HEK293 (cell line): ENCODE results near the gene FLRT2.

Experiments
- CTCF ChIA-PET: fragments of 350-600 bp; formaldehyde crosslinking; extraction: SDS; loops from one replicate; lab custom pipeline; 2021; ENCODE audit warnings: antibody characterized with exemption; lab: Yijun Ruan, JAX
- POLR2A ChIA-PET: fragments of 300-600 bp; formaldehyde crosslinking; extraction: SDS; loops from one replicate; lab custom pipeline; 2020; ENCODE audit warnings: antibody characterized with exemption, inconsistent platforms; lab: Yijun Ruan, JAX
- H3K27ac ChIP-seq: fragments of 200-500 bp; sonication (Bioruptor generic); 2 replicates; pipeline ENCODE4 v1.5.1; 2014; ENCODE audit warnings: low read depth, low read length, control low read depth, inconsistent platforms; ENCODE audit errors: extremely low read depth
- H3K36me3 ChIP-seq, 2 experiments: fragments of 200-500 bp in 1 of 2; sonication (Bioruptor generic) in 1 of 2; 1 replicate in 1 of 2; 2 replicates in 1 of 2; pipeline ENCODE4 v1.5.1; 2014 to 2017; ENCODE audit warnings: inconsistent platforms in 2 of 2, low read length in 2 of 2; ENCODE audit not compliant: control insufficient read depth in 2 of 2, insufficient read depth in 1 of 2
- H3K4me1 ChIP-seq: fragments of 200-500 bp; sonication (Bioruptor generic); 2 replicates; pipeline ENCODE4 v1.5.1; 2014; ENCODE audit warnings: mild to moderate bottlenecking, low read length, inconsistent platforms; ENCODE audit not compliant: control insufficient read depth, insufficient read depth
- H3K4me3 ChIP-seq: 2 replicates; pipeline ENCODE4 v1.5.1; 2011; ENCODE audit warnings: low read depth, mild to moderate bottlenecking, control low read depth, low read length, moderate library complexity
- H3K9me3 ChIP-seq: fragments of 200-500 bp; sonication (Bioruptor generic); 2 replicates; pipeline ENCODE4 v1.5.1; 2014; ENCODE audit warnings: low read depth, low read length, inconsistent platforms; ENCODE audit not compliant: control insufficient read depth, insufficient read depth
- HOXC10 ChIP-seq: sonication (generic); formaldehyde crosslinking; IDR thresholded peaks from 2 replicates; pipeline ENCODE4 v1.8.1; 2023; ENCODE audit warnings: mild to moderate bottlenecking, missing genetic modification reagents
- SETDB1 ChIP-seq: IDR thresholded peaks from one replicate; pipeline ENCODE4 v1.6.1; 2017; ENCODE audit warnings: mild to moderate bottlenecking, low read length, moderate library complexity, mixed read lengths; ENCODE audit not compliant: insufficient read length
- SP7 ChIP-seq: fragments of 450-650 bp; formaldehyde crosslinking; IDR thresholded peaks from 2 replicates; pipeline ENCODE4 v1.5.1; 2016; ENCODE audit warnings: missing biosample characterization, missing genetic modification characterization
- ZBTB7A ChIP-seq: fragments of 450-650 bp; formaldehyde crosslinking; IDR thresholded peaks from 2 replicates; pipeline ENCODE4 v1.5.1; 2016; ENCODE audit warnings: low read depth, missing biosample characterization, missing genetic modification characterization
- ZNF133 ChIP-seq: fragments of 450-650 bp; formaldehyde crosslinking; IDR thresholded peaks from 2 replicates; pipeline ENCODE4 v1.5.1; 2016; ENCODE audit warnings: missing biosample characterization, missing genetic modification characterization
- ZNF157 ChIP-seq: fragments of 450-650 bp; formaldehyde crosslinking; IDR thresholded peaks from 2 replicates; pipeline ENCODE4 v1.5.1; 2016; ENCODE audit warnings: missing biosample characterization, missing genetic modification characterization
- ZNF174 ChIP-seq: fragments of 450-650 bp; formaldehyde crosslinking; IDR thresholded peaks from 2 replicates; pipeline ENCODE4 v1.5.0; 2017; ENCODE audit warnings: missing biosample characterization, mild to moderate bottlenecking, missing genetic modification characterization
- ZNF223 ChIP-seq: fragments of 450-650 bp; formaldehyde crosslinking; IDR thresholded peaks from 2 replicates; pipeline ENCODE4 v1.5.1; 2016; ENCODE audit warnings: missing biosample characterization, missing genetic modification characterization
- ZNF248 ChIP-seq: fragments of 450-650 bp; formaldehyde crosslinking; IDR thresholded peaks from 2 replicates; pipeline ENCODE4 v1.5.1; 2017; ENCODE audit warnings: missing biosample characterization, missing genetic modification characterization
- ZNF274 ChIP-seq, 2 experiments: fragments of 200-500 bp in 1 of 2; fragments of 450-650 bp in 1 of 2; sonication (Bioruptor generic) in 1 of 2; formaldehyde crosslinking in 1 of 2; IDR thresholded peaks; 2 replicates each; pipeline versions ENCODE4 v1.5.1 to v1.6.1; 2014 to 2016; ENCODE audit warnings: borderline replicate concordance in 1 of 2, inconsistent platforms in 1 of 2, low read length in 1 of 2, missing biosample characterization in 1 of 2, missing genetic modification characterization in 1 of 2
- ZNF433 ChIP-seq: fragments of 450-650 bp; formaldehyde crosslinking; IDR thresholded peaks from 2 replicates; pipeline ENCODE4 v1.5.1; 2016; ENCODE audit warnings: missing biosample characterization, missing genetic modification characterization, low read depth
- ZNF600 ChIP-seq: fragments of 450-650 bp; formaldehyde crosslinking; IDR thresholded peaks from 2 replicates; pipeline ENCODE4 v1.5.1; 2016; ENCODE audit warnings: missing biosample characterization, missing genetic modification characterization
- ZNF610 ChIP-seq: fragments of 450-650 bp; formaldehyde crosslinking; IDR thresholded peaks from 2 replicates; pipeline ENCODE4 v1.5.1; 2016; ENCODE audit warnings: missing biosample characterization, missing genetic modification characterization, borderline replicate concordance
- ZNF707 ChIP-seq: fragments of 450-650 bp; formaldehyde crosslinking; IDR thresholded peaks from 2 replicates; pipeline ENCODE4 v1.5.1; 2016; ENCODE audit warnings: missing biosample characterization, missing genetic modification characterization
- ZNF76 ChIP-seq: fragments of 450-650 bp; formaldehyde crosslinking; IDR thresholded peaks from 2 replicates; pipeline ENCODE4; 2016; ENCODE audit warnings: low read depth, missing biosample characterization, missing genetic modification characterization, borderline replicate concordance
- ZNF777 ChIP-seq: fragments of 450-650 bp; formaldehyde crosslinking; IDR thresholded peaks from 2 replicates; pipeline ENCODE4 v1.5.1; 2017; ENCODE audit warnings: missing biosample characterization, missing genetic modification characterization, borderline replicate concordance
- TF ChIP-seq, protein P1 (sequence below): fragments of 450-650 bp; formaldehyde crosslinking; IDR thresholded peaks from 2 replicates; pipeline ENCODE4 v1.5.1; 2017; ENCODE audit warnings: missing biosample characterization, missing genetic modification characterization
- TF ChIP-seq, protein P2 (sequence below): fragments of 450-650 bp; formaldehyde crosslinking; IDR thresholded peaks from 2 replicates; pipeline ENCODE4 v1.5.1; 2017; ENCODE audit warnings: missing biosample characterization, missing genetic modification characterization

Gene FLRT2

DNA sequence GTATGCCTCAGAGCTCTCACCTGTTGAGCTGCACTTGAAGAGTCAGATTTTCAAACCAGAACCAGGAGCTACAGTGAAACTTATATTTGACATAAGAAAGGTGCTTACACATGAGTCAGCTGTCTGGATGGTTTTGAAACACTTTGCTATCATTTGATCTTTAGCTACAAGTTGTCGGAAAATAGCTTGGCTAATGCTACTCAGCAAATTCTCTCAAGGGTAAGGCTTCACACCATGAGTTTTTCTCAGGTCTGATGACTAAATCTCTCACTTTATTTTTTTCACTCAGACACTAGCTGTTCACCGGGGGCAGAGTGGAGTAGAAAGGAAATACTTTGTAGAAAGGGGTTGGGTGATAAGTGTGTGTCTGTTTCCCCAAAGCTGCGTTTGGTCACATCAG lies 171.8 kb downstream of the FLRT2 start (continued):
- TF ChIP-seq ZNF223 (tag by site-specific recombination) (no peak), ZNF610 (tag by site-specific recombination) (no peak)

DNA sequence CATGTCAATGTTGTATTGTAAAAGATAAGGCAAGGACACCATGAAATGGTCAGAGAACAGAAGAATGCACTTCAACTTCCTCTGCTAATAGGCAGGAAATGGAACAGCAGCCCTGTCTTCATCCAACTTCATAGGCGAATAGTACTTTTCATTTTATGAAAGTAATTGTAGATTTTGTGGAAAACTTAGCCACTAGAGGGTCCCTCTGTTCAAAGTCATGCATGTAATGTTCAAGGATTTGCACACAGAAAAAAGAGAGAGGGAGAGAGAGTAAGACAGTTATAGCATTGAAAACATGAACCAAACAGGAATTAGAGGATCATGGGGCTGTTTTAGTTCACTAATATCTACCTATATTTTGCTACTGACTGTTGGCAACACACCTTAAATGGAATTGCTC lies 172.2 kb downstream of the FLRT2 start:
- ChIA-PET CTCF (no interaction called here), POLR2A (no interaction called here)
- Histone ChIP-seq H3K36me3 (no peaks in the 10 kb centered on the region), H3K27ac (no peak overlapping the region), H3K4me1 (no peaks in the 10 kb centered on the region), H3K4me3 (no peak overlapping the region), H3K9me3 (no peaks in the 10 kb centered on the region)
- TF ChIP-seq ZNF600 (tag by site-specific recombination), result no peak
- TF ChIP-seq ZNF133 (tag by site-specific recombination), result no peak
- TF ChIP-seq, protein P1, sequence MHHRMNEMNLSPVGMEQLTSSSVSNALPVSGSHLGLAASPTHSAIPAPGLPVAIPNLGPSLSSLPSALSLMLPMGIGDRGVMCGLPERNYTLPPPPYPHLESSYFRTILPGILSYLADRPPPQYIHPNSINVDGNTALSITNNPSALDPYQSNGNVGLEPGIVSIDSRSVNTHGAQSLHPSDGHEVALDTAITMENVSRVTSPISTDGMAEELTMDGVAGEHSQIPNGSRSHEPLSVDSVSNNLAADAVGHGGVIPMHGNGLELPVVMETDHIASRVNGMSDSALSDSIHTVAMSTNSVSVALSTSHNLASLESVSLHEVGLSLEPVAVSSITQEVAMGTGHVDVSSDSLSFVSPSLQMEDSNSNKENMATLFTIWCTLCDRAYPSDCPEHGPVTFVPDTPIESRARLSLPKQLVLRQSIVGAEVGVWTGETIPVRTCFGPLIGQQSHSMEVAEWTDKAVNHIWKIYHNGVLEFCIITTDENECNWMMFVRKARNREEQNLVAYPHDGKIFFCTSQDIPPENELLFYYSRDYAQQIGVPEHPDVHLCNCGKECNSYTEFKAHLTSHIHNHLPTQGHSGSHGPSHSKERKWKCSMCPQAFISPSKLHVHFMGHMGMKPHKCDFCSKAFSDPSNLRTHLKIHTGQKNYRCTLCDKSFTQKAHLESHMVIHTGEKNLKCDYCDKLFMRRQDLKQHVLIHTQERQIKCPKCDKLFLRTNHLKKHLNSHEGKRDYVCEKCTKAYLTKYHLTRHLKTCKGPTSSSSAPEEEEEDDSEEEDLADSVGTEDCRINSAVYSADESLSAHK, result no peak
- TF ChIP-seq HOXC10 (CRISPR knock-in tag), result no peak
- no peak for TF ChIP-seq ZNF777 (tag by site-specific recombination)
- no peak for TF ChIP-seq ZNF248 (tag by site-specific recombination)
- TF ChIP-seq ZNF223 (tag by site-specific recombination), result no peak
- no peak for TF ChIP-seq ZNF274 (IDR thresholded peaks at IDR 0.05; ENCODE audit: low read length)
- TF ChIP-seq ZNF274 (tag by site-specific recombination; IDR thresholded peaks at IDR 0.05; ENCODE audit: borderline replicate concordance), result no peak

DNA sequence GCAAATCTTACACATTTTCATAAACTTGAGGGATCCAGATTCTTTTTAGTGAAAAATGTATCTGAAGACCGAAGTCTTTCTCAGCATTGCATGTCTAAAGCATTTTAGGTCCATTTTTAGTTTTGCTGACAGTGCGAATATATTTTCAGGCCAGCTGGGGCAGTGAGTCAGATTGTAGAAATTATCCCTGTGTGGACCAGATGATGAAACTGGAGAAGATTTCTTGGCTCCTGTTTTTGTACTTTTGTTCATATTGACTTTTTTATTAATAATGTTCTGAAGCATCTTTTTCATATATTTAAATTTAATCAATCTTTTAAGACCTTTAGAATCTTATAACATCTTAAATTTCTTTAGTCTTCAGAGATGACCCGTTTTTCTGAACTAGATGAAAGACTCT lies 173.1 kb downstream of the FLRT2 start:
- Histone ChIP-seq H3K27ac (no peak overlapping the region), H3K9me3 (no peaks in the 10 kb centered on the region), H3K4me1 (no peaks in the 10 kb centered on the region), H3K36me3 (no peaks in the 10 kb centered on the region), H3K4me3 (no peak overlapping the region)
- POLR2A ChIA-PET, result no interaction called here
- no peak for TF ChIP-seq ZNF707
- no peak for TF ChIP-seq ZNF433 (tag by site-specific recombination)
- TF ChIP-seq ZNF76 (tag by site-specific recombination), result no peak
- TF ChIP-seq ZBTB7A, result no peak
- TF ChIP-seq, protein P2, sequence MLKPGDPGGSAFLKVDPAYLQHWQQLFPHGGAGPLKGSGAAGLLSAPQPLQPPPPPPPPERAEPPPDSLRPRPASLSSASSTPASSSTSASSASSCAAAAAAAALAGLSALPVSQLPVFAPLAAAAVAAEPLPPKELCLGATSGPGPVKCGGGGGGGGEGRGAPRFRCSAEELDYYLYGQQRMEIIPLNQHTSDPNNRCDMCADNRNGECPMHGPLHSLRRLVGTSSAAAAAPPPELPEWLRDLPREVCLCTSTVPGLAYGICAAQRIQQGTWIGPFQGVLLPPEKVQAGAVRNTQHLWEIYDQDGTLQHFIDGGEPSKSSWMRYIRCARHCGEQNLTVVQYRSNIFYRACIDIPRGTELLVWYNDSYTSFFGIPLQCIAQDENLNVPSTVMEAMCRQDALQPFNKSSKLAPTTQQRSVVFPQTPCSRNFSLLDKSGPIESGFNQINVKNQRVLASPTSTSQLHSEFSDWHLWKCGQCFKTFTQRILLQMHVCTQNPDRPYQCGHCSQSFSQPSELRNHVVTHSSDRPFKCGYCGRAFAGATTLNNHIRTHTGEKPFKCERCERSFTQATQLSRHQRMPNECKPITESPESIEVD (tag by site-specific recombination), result no peak
- no peak for TF ChIP-seq SETDB1
- no peak for TF ChIP-seq ZNF157
- no peak for TF ChIP-seq SP7 (tag by site-specific recombination)
- TF ChIP-seq ZNF174 (tag by site-specific recombination), result no peak
- CTCF ChIA-PET, result no interaction called here
